Liver (tissue), 3 donors: ENCODE measurements around the gene LIPG.

Experiments used
- JUND ChIP-seq, 2 donors: IDR thresholded peaks; 2 replicates each; pipeline ENCODE4 v1.6.1; 2016; ENCODE audit warnings: antibody characterized with exemption in 2 of 2
- TF ChIP-seq, protein P1 (sequence below): fragments of 150-350 bp; IDR thresholded peaks from 2 replicates; pipeline ENCODE4 v1.5.1; 2017; ENCODE audit warnings: improper control_type of control experiment, low read depth, low read length; ENCODE audit not compliant: missing input control
- donor health status: healthy.
- donor health status: healthy.

GRCh38 chr18:49527631-49528327 is 34.1 kb upstream of the LIPG start:
- no peak for TF ChIP-seq JUND (IDR thresholded peaks at IDR 0.05)
- TF ChIP-seq, protein P1, sequence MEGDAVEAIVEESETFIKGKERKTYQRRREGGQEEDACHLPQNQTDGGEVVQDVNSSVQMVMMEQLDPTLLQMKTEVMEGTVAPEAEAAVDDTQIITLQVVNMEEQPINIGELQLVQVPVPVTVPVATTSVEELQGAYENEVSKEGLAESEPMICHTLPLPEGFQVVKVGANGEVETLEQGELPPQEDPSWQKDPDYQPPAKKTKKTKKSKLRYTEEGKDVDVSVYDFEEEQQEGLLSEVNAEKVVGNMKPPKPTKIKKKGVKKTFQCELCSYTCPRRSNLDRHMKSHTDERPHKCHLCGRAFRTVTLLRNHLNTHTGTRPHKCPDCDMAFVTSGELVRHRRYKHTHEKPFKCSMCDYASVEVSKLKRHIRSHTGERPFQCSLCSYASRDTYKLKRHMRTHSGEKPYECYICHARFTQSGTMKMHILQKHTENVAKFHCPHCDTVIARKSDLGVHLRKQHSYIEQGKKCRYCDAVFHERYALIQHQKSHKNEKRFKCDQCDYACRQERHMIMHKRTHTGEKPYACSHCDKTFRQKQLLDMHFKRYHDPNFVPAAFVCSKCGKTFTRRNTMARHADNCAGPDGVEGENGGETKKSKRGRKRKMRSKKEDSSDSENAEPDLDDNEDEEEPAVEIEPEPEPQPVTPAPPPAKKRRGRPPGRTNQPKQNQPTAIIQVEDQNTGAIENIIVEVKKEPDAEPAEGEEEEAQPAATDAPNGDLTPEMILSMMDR, result no peak
